Natural killer cell (primary cell): ENCODE data around the gene AEN. TPM values are rescaled to one million over a fixed set of nuclear protein-coding genes. Genes with fewer than 3 reads are reported as not detected.
A peak's percentile ranks its signal among the peaks of the same experiment; 100 is the strongest.

Experiments
- ATAC-seq, 3 donors: fragments of 150-1000 bp in 2 of 3; fragments of 200-7000 bp in 1 of 3; cut with Tn5 transposase; 1 replicate in 1 of 3; 2 replicates in 2 of 3; pipeline ENCODE4 v1.10.0; 2021; ENCODE audit warnings: mild to moderate bottlenecking in 2 of 3, moderate library complexity in 2 of 3
- DNase-seq, 2 donors: peaks; one replicate each; pipeline versions ENCODE4 v3.0.0 to v3.0.0-alpha.2; 2013 to 2021; ENCODE audit warnings: mixed read lengths in 1 of 2
- H3K27ac ChIP-seq: one replicate; pipeline ENCODE4 v1.5.1; 2013; ENCODE audit warnings: mild to moderate bottlenecking, low read length
- H3K27me3 ChIP-seq: one replicate; pipeline ENCODE4 v1.6.1; 2013; ENCODE audit warnings: low read length; ENCODE audit not compliant: control insufficient read depth, insufficient read depth
- H3K36me3 ChIP-seq: one replicate; pipeline ENCODE4 v1.6.1; 2013; ENCODE audit warnings: low read length; ENCODE audit not compliant: control insufficient read depth, insufficient read depth
- H3K4me1 ChIP-seq: one replicate; pipeline ENCODE4 v1.6.1; 2013; ENCODE audit warnings: low read length; ENCODE audit not compliant: control insufficient read depth, insufficient read depth
- H3K4me3 ChIP-seq: one replicate; pipeline ENCODE4 v1.5.1; 2013; ENCODE audit warnings: low read length
- H3K9me3 ChIP-seq: one replicate; pipeline ENCODE4 v1.6.1; 2013; ENCODE audit warnings: low read length; ENCODE audit not compliant: control insufficient read depth, insufficient read depth
- H3K27ac Mint-ChIP-seq, 2 donors: one replicate each; pipeline ENCODE4 v1.8.0; 2022; ENCODE audit warnings: mild to moderate bottlenecking in 2 of 2, mixed read lengths in 2 of 2, moderate library complexity in 1 of 2
- H3K27me3 Mint-ChIP-seq, 2 donors: one replicate each; pipeline ENCODE4 v1.8.0; 2022; ENCODE audit warnings: low read depth in 2 of 2, mixed read lengths in 2 of 2
- H3K36me3 Mint-ChIP-seq: one replicate; pipeline ENCODE4 v1.8.0; 2022; ENCODE audit warnings: mixed read lengths
- H3K4me1 Mint-ChIP-seq, 2 donors: one replicate each; pipeline ENCODE4 v1.8.0; 2022; ENCODE audit warnings: mixed read lengths in 2 of 2
- H3K4me3 Mint-ChIP-seq: one replicate; pipeline ENCODE4 v1.8.0; 2022; ENCODE audit warnings: mild to moderate bottlenecking, moderate library complexity, mixed read lengths
- H3K9me3 Mint-ChIP-seq, 2 donors: one replicate each; pipeline ENCODE4 v1.8.0; 2022; ENCODE audit warnings: mixed read lengths in 2 of 2
- CTCF ChIP-seq: fragments of 200-600 bp; IDR thresholded peaks from one replicate; pipeline ENCODE4 v1.8.0; 2022; ENCODE audit warnings: antibody characterized with exemption
- WGBS: methylation state at CpG from one replicate; pipeline ENCODE4 v1.1.7; 2013; ENCODE audit warnings: missing lambda C conversion rate; ENCODE audit not compliant: insufficient coverage; 5-methylcytosine and 5-hydroxymethylcytosine counted together
- intact Hi-C: fragments of 100-400 bp; cut with micrococcal nuclease; formaldehyde crosslinking; loops from one replicate; pipeline ENCODE4 v1.14.2; 2022
- total RNA-seq, 4 donors: library from RNA; stranded (reverse); fragments of 120-200 nt in 1 of 4; gene quantifications; one replicate each; pipeline versions ENCODE4 v1.2.3 to v1.2.4, GENCODE V29; 2013 to 2022

AEN gene
- total RNA-seq, 3 donors from 2014 or later (not counting 1 experiment from before 2014, with no cell fraction given), result 19.9 to 26.9 (median 20.9) TPM

GRCh38 chr15:88604381-88605188 lies 16.6 kb upstream of the AEN start:
- H3K4me3 Mint-ChIP-seq, result peak overlapping the region; percentile 37
- H3K4me1 ChIP-seq, result peaks cover 13% of the 10 kb centered on the region
- intact Hi-C loops, result no loop called here
- no peaks in the 10 kb centered on the region for H3K9me3 ChIP-seq
- peaks cover 58% of the 10 kb centered on the region for H3K27me3 ChIP-seq
- H3K9me3 Mint-ChIP-seq, result no peaks in the 10 kb centered on the region
- peak in 1 of 2 donors; percentile 15 for DNase-seq
- H3K4me3 ChIP-seq, result no peak overlapping the region
- ATAC-seq, result peak in 1 of 3 donors; percentile 24
- no peak for TF ChIP-seq CTCF
- peaks cover 11 to 14% of the 10 kb centered on the region in 2 donors for H3K4me1 Mint-ChIP-seq
- no peaks in the 10 kb centered on the region for H3K36me3 ChIP-seq
- peaks cover 55 to 80% of the 10 kb centered on the region in 2 donors for H3K27me3 Mint-ChIP-seq
- H3K36me3 Mint-ChIP-seq, result no peaks in the 10 kb centered on the region
- H3K27ac ChIP-seq, result no peak overlapping the region
- WGBS, result 4% methylated on average over 46 of the region's 46 CpGs
- no peak overlapping the region for H3K27ac Mint-ChIP-seq

- H3K9me3 Mint-ChIP-seq, result no peaks in the 10 kb centered on the region
- intact Hi-C loops, result no loop called here
- Histone ChIP-seq H3K27me3 (peaks cover 56% of the 10 kb centered on the region), H3K4me3 (no peak overlapping the region), H3K4me1 (peaks cover 13% of the 10 kb centered on the region), H3K9me3 (no peaks in the 10 kb centered on the region), H3K36me3 (no peaks in the 10 kb centered on the region), H3K27ac (no peak overlapping the region)
- H3K4me1 Mint-ChIP-seq, result peaks cover 11 to 14% of the 10 kb centered on the region in 2 donors
- H3K27me3 Mint-ChIP-seq, result peaks cover 61 to 80% of the 10 kb centered on the region in 2 donors
- H3K4me3 Mint-ChIP-seq, result no peak overlapping the region
- no peak overlapping the region for H3K27ac Mint-ChIP-seq
- DNase-seq, result peak in 1 of 2 donors; percentile 69
- ATAC-seq, result peak in 2 of 3 donors; percentile 71 to 86
- 6% methylated on average over 58 of the region's 58 CpGs for WGBS
- no peaks in the 10 kb centered on the region for H3K36me3 Mint-ChIP-seq
- TF ChIP-seq CTCF, result no peak
These were observed 15.7 kb upstream of the AEN start for GRCh38 chr15:88605189-88606069.

- no peak overlapping the region for H3K27ac Mint-ChIP-seq
- peaks cover 56% of the 10 kb centered on the region for H3K27me3 ChIP-seq
- H3K9me3 ChIP-seq, result no peaks in the 10 kb centered on the region
- H3K4me1 ChIP-seq, result peaks cover 13% of the 10 kb centered on the region
- H3K9me3 Mint-ChIP-seq, result no peaks in the 10 kb centered on the region
- TF ChIP-seq CTCF, result no peak
- H3K4me3 Mint-ChIP-seq, result peak overlapping the region; percentile 37
- WGBS, result 18% methylated on average over 16 of the region's 26 CpGs
- intact Hi-C loops, result no loop called here
- no peak for ATAC-seq
- DNase-seq, result no peak
- H3K4me3 ChIP-seq, result no peak overlapping the region
- H3K36me3 ChIP-seq, result no peaks in the 10 kb centered on the region
- H3K27ac ChIP-seq, result no peak overlapping the region
- peaks cover 11 to 14% of the 10 kb centered on the region in 2 donors for H3K4me1 Mint-ChIP-seq
- H3K36me3 Mint-ChIP-seq, result no peaks in the 10 kb centered on the region
- peaks cover 68 to 82% of the 10 kb centered on the region in 2 donors for H3K27me3 Mint-ChIP-seq
These were observed 14.9 kb upstream of the AEN start for GRCh38 chr15:88606070-88606794.
